ENCODE measurements around the gene HSF4. TPM values are rescaled to one million over a fixed set of nuclear protein-coding genes. Genes with fewer than 3 reads are reported as not detected.
A peak's percentile ranks its signal among the peaks of the same experiment; 100 is the strongest.

The HSF4 gene
- total RNA-seq, 3 donors from 2014 or later (not counting 1 experiment from before 2014, with no cell fraction given): 6.9 to 8.3 (median 7.3) TPM

- no peak overlapping the region for H3K4me3 ChIP-seq (ENCODE audit: low read length)
- ATAC-seq (peak; percentile 59 to 75 (median 61)), DNase-seq (peak; percentile 79 to 94)
- Mint-ChIP-seq H3K27ac (no peak overlapping the region), H3K4me3 (peak overlapping the region; percentile 40), H3K4me1 (peaks cover 18 to 54% of the 10 kb centered on the region in 2 donors), H3K9me3 (no peaks in the 10 kb centered on the region), H3K36me3 (no peaks in the 10 kb centered on the region), H3K27me3 (ENCODE audit: low read depth in 2 of 2) (peaks cover 7 to 16% of the 10 kb centered on the region in 2 donors)
- peaks cover 7% of the 10 kb centered on the region for H3K27me3 ChIP-seq (ENCODE audit: control insufficient read depth, insufficient read depth, low read length)
- TF ChIP-seq CTCF (IDR thresholded peaks at IDR 0.05): peak; percentile 98
- no peaks in the 10 kb centered on the region for H3K9me3 ChIP-seq (ENCODE audit: control insufficient read depth, insufficient read depth, low read length)
- peaks cover 55% of the 10 kb centered on the region for H3K4me1 ChIP-seq (ENCODE audit: control insufficient read depth, insufficient read depth, low read length)
- no peak overlapping the region for H3K27ac ChIP-seq (ENCODE audit: low read length)
- H3K36me3 ChIP-seq (ENCODE audit: control insufficient read depth, insufficient read depth, low read length): no peaks in the 10 kb centered on the region
- WGBS (ENCODE audit: insufficient coverage): 19% methylated on average over 74 of the region's 74 CpGs
- intact Hi-C loops (cut with micrococcal nuclease): loop anchor here (1.0 to 5.0 kb wide), 3 partner anchors 43 to 178 kb away; no protein-coding TSS in a partner anchor
Observed at GRCh38 chr16:67155295-67156142, 9.0 kb upstream of the HSF4 start.

GRCh38 chr16:67156143-67156844, 8.3 kb upstream of the HSF4 start:
- Mint-ChIP-seq H3K36me3 (no peaks in the 10 kb centered on the region), H3K27ac (no peak overlapping the region), H3K4me3 (no peak overlapping the region), H3K9me3 (no peaks in the 10 kb centered on the region), H3K4me1 (peaks cover 25 to 55% of the 10 kb centered on the region in 2 donors), H3K27me3 (ENCODE audit: low read depth in 2 of 2) (peaks cover 7 to 16% of the 10 kb centered on the region in 2 donors)
- Histone ChIP-seq H3K4me3 (ENCODE audit: low read length) (no peak overlapping the region), H3K27ac (ENCODE audit: low read length) (no peak overlapping the region), H3K27me3 (ENCODE audit: control insufficient read depth, insufficient read depth, low read length) (peaks cover 3% of the 10 kb centered on the region), H3K36me3 (ENCODE audit: control insufficient read depth, insufficient read depth, low read length) (no peaks in the 10 kb centered on the region), H3K9me3 (ENCODE audit: control insufficient read depth, insufficient read depth, low read length) (no peaks in the 10 kb centered on the region), H3K4me1 (ENCODE audit: control insufficient read depth, insufficient read depth, low read length) (peaks cover 56% of the 10 kb centered on the region)
- DNase-seq (no peak), ATAC-seq (no peak)
- no peak for TF ChIP-seq CTCF (IDR thresholded peaks at IDR 0.05)
- 89% methylated on average over 15 of the region's 15 CpGs for WGBS (ENCODE audit: insufficient coverage)
- intact Hi-C loops (cut with micrococcal nuclease): loop anchor here (5.0 kb wide), 1 partner anchor 44 kb away; no protein-coding TSS in a partner anchor

- ATAC-seq (no peak), DNase-seq (no peak)
- H3K9me3 Mint-ChIP-seq: no peaks in the 10 kb centered on the region
- H3K36me3 Mint-ChIP-seq: no peaks in the 10 kb centered on the region
- H3K4me1 ChIP-seq (ENCODE audit: control insufficient read depth, insufficient read depth, low read length): peaks cover 62% of the 10 kb centered on the region
- H3K4me1 Mint-ChIP-seq: peaks cover 25 to 52% of the 10 kb centered on the region in 2 donors
- H3K4me3 Mint-ChIP-seq: peak overlapping the region; percentile 88
- peak overlapping the region; percentile 88 for H3K27ac ChIP-seq (ENCODE audit: low read length)
- H3K9me3 ChIP-seq (ENCODE audit: control insufficient read depth, insufficient read depth, low read length): no peaks in the 10 kb centered on the region
- peak overlapping the region; percentile 80 to 85 for H3K27ac Mint-ChIP-seq
- peaks cover 7 to 19% of the 10 kb centered on the region in 2 donors for H3K27me3 Mint-ChIP-seq (ENCODE audit: low read depth in 2 of 2)
- no peak for TF ChIP-seq CTCF (IDR thresholded peaks at IDR 0.05)
- no peak overlapping the region for H3K4me3 ChIP-seq (ENCODE audit: low read length)
- WGBS (ENCODE audit: insufficient coverage): 90% methylated on average over 7 of the region's 7 CpGs
- H3K36me3 ChIP-seq (ENCODE audit: control insufficient read depth, insufficient read depth, low read length): no peaks in the 10 kb centered on the region
- intact Hi-C loops (cut with micrococcal nuclease): loop anchor here (5.0 kb wide), 1 partner anchor 45 kb away; no protein-coding TSS in a partner anchor
- peaks cover 10% of the 10 kb centered on the region for H3K27me3 ChIP-seq (ENCODE audit: control insufficient read depth, insufficient read depth, low read length)
Observed at GRCh38 chr16:67157106-67157748, 7.3 kb upstream of the HSF4 start.

Data from natural killer cell (primary cell).